Activated CD8-positive, alpha-beta T cell treated with anti-CD3 and anti-CD28 coated beads for 36 hours (primary cell): ENCODE results near the gene ESCO1. TPM values are rescaled to one million over a fixed set of nuclear protein-coding genes. Genes with fewer than 3 reads are reported as not detected.
A peak's percentile ranks its signal among the peaks of the same experiment; 100 is the strongest.

Experiments
- ATAC-seq: fragments of 200-7000 bp; cut with Tn5 transposase; one replicate; pipeline ENCODE4 v1.10.0; 2021; ENCODE audit warnings: mild to moderate bottlenecking, moderate library complexity
- CTCF ChIA-PET: fragments of 350-600 bp; sonication (Branson Sonifier 250); formaldehyde crosslinking; loops from one replicate; lab custom pipeline; 2021; ENCODE audit warnings: antibody characterized with exemption; lab: Charles Lee
- POLR2A ChIA-PET: fragments of 350-600 bp; sonication (Branson Sonifier 250); formaldehyde crosslinking; loops from one replicate; lab custom pipeline; 2021; ENCODE audit warnings: antibody characterized with exemption; lab: Charles Lee
- DNase-seq: peaks from one replicate; pipeline ENCODE4 v3.0.0-alpha.2; 2020
- H3K27ac Mint-ChIP-seq: one replicate; pipeline ENCODE4 v1.8.0; 2021; ENCODE audit warnings: mild to moderate bottlenecking, mixed read lengths
- H3K27me3 Mint-ChIP-seq: one replicate; pipeline ENCODE4 v1.8.0; 2021; ENCODE audit warnings: mixed read lengths
- H3K36me3 Mint-ChIP-seq: one replicate; pipeline ENCODE4 v1.8.0; 2021; ENCODE audit warnings: low read depth, mixed read lengths
- H3K4me1 Mint-ChIP-seq: one replicate; pipeline ENCODE4 v1.8.0; 2021; ENCODE audit warnings: low read depth, mixed read lengths
- H3K4me3 Mint-ChIP-seq: one replicate; pipeline ENCODE4 v1.8.0; 2021; ENCODE audit warnings: mild to moderate bottlenecking, moderate library complexity, mixed read lengths
- H3K9me3 Mint-ChIP-seq: one replicate; pipeline ENCODE4 v1.8.0; 2021; ENCODE audit warnings: mixed read lengths
- CTCF ChIP-seq: fragments of 200-600 bp; IDR thresholded peaks from one replicate; pipeline ENCODE4 v1.8.0; 2022; ENCODE audit warnings: antibody characterized with exemption, mild to moderate bottlenecking
- intact Hi-C: fragments of 100-400 bp; cut with micrococcal nuclease; formaldehyde crosslinking; loops from one replicate; pipeline ENCODE4 v1.10.0; 2022
- total RNA-seq, 2 experiments: library from RNA; stranded (reverse); gene quantifications; one replicate each; pipeline ENCODE4 v1.2.3, GENCODE V29; 2021

Gene ESCO1
- total RNA-seq, 2 experiments from 2014 or later: 21.8 to 23.1 TPM

DNA sequence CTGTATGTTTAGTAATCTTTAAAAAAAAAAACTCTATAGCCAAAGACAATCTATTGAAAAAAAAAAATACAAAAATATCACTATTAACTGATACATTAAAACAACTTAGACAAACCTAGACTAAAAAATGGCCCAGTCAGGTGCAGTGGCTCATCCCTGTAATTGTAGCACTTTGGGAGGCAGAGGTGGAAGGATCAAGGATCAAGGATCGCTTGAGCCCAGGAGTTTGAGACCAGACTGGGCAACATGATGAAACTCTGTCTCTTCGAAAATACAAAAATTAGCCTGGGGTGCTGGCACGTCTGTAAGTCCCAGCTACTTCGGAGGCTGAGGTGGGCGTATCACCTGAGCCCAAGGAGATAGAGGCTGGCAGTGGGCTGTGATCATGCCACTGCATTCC lies 16.1 kb downstream of the ESCO1 start:
- POLR2A ChIA-PET: interaction anchor here (0.7 to 1.0 kb wide), 2 partner anchors 13 to 15 kb away, joined by 3 read pairs; partner anchors contain the start of gene ESCO1
- no peak for TF ChIP-seq CTCF
- Mint-ChIP-seq H3K9me3 (no peaks in the 10 kb centered on the region), H3K4me3 (no peak overlapping the region), H3K36me3 (peaks cover 14% of the 10 kb centered on the region), H3K27ac (no peak overlapping the region), H3K4me1 (peaks cover 31% of the 10 kb centered on the region), H3K27me3 (no peaks in the 10 kb centered on the region)
- DNase-seq (no peak), ATAC-seq (no peak)
- CTCF ChIA-PET: no interaction called here
- intact Hi-C loops: no loop called here

GRCh38 chr18:21575656-21576055 lies 24.8 kb downstream of the ESCO1 start:
- Mint-ChIP-seq H3K27me3 (no peaks in the 10 kb centered on the region), H3K9me3 (no peaks in the 10 kb centered on the region), H3K36me3 (peaks cover 47% of the 10 kb centered on the region), H3K4me1 (no peaks in the 10 kb centered on the region), H3K4me3 (no peak overlapping the region), H3K27ac (no peak overlapping the region)
- no peak for TF ChIP-seq CTCF
- DNase-seq: no peak
- no peak for ATAC-seq
- intact Hi-C loops: no loop called here
- ChIA-PET POLR2A (no interaction called here), CTCF (no interaction called here)

GRCh38 chr18:21571772-21572171 lies 28.7 kb downstream of the ESCO1 start:
- ChIA-PET CTCF (no interaction called here), POLR2A (no interaction called here)
- Mint-ChIP-seq H3K4me1 (no peaks in the 10 kb centered on the region), H3K27me3 (no peaks in the 10 kb centered on the region), H3K4me3 (no peak overlapping the region), H3K27ac (no peak overlapping the region), H3K36me3 (peaks cover 44% of the 10 kb centered on the region), H3K9me3 (no peaks in the 10 kb centered on the region)
- intact Hi-C loops: no loop called here
- no peak for ATAC-seq
- no peak for TF ChIP-seq CTCF
- no peak for DNase-seq

GRCh38 chr18:21559195-21559594 lies 41.3 kb downstream of the ESCO1 start:
- Mint-ChIP-seq H3K27ac (peak overlapping the region; percentile 10), H3K4me1 (no peaks in the 10 kb centered on the region), H3K36me3 (peaks cover 24% of the 10 kb centered on the region), H3K27me3 (no peaks in the 10 kb centered on the region), H3K9me3 (no peaks in the 10 kb centered on the region), H3K4me3 (no peak overlapping the region)
- DNase-seq (no peak), ATAC-seq (no peak)
- CTCF ChIA-PET: no interaction called here
- TF ChIP-seq CTCF: no peak
- POLR2A ChIA-PET: no interaction called here
- intact Hi-C loops: no loop called here

DNA sequence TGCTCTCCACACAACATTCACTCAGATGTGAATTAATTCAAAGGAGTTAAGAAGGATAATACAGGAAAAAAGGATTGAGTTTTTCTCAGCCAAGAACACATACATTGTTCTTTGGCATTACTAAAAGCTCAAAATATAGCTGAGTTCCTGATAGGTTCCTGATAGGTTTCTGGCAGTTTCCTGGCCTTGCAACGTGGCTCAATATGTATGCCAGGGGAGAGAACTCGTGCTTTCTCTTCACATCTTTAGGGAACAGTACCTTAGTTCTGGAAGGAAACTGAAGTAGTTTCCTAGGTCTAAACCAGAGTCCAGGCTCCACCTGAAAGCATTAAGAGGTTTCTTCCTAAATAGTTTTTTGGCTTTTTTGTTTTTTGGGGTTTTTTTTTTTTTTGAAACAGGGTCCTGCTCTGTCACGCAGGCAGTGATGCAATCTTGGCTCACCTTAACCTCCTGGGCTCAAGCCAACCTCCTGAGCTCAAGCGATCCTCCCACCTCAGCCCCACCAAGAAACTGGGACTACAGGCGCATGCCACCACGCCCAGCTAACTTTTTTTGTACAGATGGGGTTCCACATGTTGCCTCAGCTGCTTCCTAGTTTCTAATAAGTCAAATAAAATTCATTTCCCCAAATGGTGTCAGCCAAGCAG lies 42.8 kb downstream of the ESCO1 start:
- no peaks in the 10 kb centered on the region for H3K9me3 Mint-ChIP-seq
- H3K27ac Mint-ChIP-seq: peak overlapping the region; percentile 20
- ATAC-seq (no peak), DNase-seq (no peak)
- H3K36me3 Mint-ChIP-seq: peaks cover 25% of the 10 kb centered on the region
- peaks cover under 1% of the 10 kb centered on the region for H3K4me1 Mint-ChIP-seq
- H3K27me3 Mint-ChIP-seq: no peaks in the 10 kb centered on the region
- CTCF ChIA-PET: interaction anchor here (1.5 kb wide), 1 partner anchor 377 kb away, joined by 3 read pairs; no protein-coding TSS in a partner anchor
- intact Hi-C loops: no loop called here
- H3K4me3 Mint-ChIP-seq: no peak overlapping the region
- no peak for TF ChIP-seq CTCF
- POLR2A ChIA-PET: no interaction called here
